Measurements from ENCODE around the gene TJP1. TPM values are rescaled to one million over a fixed set of nuclear protein-coding genes. Genes with fewer than 3 reads are reported as not detected.
"Not testable (repeated sequence)": the region's sequence is repeated elsewhere in the genome, so short reads cannot be mapped to it uniquely, and the experiment has no call there.

The TJP1 gene
- total RNA-seq, 1 donor from 2014 or later = 60.7 TPM

DNA sequence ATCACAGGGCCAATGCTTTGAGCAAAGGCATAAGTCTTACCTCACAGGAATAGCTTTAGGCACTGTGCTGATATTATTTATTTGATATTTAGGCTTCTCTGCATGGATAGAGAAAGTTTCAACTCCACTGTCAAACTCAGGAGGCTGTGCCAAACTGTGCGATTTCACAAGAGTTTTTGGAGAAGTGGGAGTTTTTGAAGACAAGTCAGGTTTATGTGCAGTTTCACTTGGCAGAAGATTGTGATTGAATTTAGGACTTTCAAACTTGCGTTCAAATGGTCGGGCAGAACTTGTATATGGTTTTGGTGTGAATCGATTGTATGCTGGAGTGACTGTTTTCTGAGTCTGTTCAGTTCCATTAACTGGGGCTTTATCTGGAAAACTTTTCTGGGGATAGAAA is 113.7 kb downstream of the TJP1 start:
- no peak for DNase-seq (ENCODE audit: low read depth, low spot score)

DNA sequence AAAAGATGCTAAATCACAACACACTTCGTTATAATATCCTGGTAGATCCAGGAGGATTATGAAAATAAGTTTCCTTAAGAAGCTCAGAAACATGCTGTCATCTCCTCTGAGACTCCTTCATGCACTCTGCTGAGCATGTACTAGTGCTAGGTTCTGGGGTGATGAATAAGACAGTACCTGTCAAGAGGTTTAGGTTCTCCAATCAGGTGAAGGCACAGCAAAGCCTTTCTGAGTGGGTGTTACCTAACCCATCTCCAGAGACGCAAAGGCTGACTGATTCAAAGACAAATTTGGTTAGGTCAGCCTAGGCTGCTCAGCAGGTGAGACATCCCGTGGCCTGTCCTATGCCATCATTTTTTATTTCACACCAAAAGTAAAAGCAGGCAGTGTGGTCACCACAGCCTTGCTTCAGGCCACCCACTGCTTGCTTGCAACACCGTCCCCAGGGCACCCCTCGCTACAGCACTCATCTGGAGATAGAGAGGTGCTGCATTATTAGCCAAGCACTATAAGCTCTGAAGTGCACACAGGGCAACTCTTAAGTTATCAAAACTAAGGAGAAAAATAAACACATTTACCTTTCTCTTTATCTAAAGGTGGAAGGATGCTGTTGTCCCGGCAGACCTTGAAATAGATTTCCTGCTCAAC is 117.2 kb downstream of the TJP1 start:
- no peak for DNase-seq (ENCODE audit: low read depth, low spot score)

DNA sequence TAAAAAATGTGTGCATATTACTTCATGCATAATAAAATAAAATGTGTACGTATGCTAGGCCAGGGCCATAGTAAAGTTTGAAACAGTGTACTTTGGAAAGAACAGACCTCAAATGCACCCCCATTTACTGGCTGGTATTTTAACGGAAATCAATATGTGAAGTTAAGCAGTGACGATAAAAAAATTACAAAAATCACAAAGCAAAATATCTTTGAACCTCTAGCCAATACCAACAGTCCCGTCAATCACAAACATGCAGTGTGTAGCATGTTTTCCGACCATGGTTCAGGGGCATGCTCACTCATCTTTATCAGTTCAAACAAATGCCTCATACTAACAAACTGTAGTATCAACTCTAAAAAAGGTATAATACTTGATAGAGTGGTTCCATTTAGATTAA is 121.1 kb downstream of the TJP1 start:
- no peak for DNase-seq (ENCODE audit: low read depth, low spot score)

DNA sequence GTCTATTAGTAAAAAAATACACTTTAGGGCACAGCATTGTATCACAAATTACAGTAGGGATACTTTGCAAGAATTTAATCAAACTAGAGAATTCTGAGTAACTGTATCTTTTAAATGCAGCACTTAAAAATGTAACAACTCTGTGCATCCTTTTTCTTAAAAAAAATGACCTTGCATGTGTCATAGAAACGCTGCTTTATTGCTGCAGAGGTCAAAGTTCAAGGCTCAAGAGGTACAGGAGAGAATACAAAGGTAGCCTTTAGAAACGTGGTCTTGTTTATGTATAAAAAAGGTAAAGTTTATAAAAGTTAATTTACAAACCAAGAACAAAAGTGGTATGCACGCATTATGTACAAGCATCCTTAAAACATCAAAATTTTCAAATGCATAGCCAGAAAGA is 122.0 kb downstream of the TJP1 start:
- DNase-seq (ENCODE audit: low read depth, low spot score) = no peak

DNA sequence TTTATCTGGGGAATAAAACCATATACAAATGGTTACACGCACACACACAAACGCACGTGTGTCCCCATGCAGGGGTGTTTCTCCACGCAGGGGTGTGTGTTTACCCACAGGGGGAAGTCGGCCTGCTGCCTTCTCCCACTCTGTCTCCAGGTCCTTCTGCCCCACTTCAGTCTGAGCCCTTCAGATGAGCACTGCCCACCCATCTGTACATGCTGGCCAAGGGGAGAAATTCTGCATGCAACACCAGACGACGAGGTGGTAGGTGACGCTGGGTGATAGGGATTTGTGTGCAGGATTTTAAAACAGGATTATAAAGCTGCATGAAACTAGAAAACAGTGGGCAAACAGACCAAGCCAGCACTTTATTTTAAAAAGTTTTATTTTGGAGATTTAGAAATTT is 122.5 kb downstream of the TJP1 start:
- no peak for DNase-seq (ENCODE audit: low read depth, low spot score)

DNA sequence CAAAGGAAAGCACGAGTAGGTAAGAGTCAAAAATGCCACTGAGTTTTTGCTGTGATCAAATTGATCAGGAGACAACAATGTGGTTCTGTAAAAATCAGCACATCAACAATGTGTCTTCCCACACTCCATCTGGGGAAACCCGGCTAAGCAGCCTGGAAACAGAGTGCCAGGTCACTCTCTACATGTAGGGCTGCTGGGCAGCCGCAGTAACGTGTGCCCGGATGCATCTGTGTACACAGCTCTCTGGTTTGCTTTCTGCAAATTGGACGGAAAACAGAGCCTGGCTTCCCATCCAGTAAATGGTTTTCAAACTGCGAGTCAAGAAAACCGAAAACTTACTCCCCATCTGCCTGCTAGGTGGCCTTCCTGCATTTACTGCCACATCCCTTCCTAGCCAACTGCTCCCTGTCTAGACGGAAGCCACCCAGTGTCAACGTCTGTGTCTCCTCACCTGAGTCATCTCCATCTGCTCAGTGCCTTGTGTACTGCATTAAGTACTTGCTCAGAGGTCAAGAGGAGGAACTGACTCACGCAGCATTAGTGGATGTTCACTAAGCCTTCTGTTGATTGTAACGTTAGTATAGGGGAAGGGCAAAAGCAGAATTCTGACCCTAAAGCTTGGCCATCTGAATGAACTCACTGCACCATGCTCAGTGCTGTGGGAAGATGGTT is 124.1 kb downstream of the TJP1 start:
- DNase-seq (ENCODE audit: low read depth, low spot score) = peak; percentile 77

DNA sequence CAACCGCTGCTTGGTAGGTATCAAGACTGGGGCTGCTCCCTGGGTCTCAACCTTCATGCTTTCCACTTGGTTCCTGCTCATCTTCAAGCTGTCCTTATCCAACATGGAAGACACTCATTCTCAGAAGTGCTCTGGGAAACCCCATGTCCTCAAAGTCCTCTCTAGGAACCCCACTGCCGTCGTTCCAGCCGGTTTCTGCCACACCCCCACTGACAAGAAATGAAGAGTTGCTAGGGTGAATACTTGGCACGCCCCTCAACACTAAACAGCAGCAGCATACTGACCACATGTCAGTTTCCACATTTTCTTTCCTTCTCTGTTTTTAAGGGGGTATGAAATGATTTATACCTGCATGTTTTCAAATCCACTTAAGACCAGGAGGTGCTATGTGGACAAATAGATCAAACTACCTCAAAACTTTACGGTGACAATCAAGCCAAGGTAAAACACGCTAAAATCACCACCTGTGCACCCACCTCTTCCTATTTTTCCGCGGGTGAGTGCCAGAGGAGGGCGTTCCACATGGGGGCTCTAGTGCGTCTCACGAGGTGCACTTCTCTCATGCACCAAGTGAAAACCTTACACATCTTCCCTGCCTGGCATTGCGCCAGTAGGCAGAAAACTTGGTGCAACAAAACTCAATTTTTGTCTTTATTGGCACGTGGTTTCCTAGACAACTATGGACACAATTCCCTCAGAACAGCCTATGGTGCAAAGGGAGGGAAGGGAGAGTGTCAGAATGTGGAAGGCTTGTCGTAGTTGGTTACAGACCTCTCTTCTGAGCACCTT is 125.1 kb downstream of the TJP1 start:
- DNase-seq (ENCODE audit: low read depth, low spot score) = no peak

DNA sequence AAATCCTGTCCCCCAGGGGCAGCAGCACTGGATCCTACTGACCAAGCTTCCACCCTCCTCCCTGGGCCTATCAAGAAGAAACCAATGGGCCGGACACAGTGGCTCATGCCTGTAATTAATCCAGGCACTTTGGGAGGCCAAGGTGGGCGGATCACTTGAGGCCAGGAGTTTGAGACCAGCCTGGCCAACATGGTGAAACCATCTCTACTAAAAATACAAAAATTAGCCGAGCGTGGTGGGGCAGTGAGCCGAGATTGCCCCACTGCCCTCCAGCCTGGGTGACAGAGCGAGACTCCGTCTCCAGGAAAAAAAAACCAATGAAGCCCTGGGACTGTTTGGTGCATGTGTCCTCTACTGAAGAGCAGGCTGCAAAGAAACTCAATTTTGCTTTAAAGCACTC is 125.8 kb downstream of the TJP1 start:
- not testable (repeated sequence) for DNase-seq (ENCODE audit: low read depth, low spot score)

DNA sequence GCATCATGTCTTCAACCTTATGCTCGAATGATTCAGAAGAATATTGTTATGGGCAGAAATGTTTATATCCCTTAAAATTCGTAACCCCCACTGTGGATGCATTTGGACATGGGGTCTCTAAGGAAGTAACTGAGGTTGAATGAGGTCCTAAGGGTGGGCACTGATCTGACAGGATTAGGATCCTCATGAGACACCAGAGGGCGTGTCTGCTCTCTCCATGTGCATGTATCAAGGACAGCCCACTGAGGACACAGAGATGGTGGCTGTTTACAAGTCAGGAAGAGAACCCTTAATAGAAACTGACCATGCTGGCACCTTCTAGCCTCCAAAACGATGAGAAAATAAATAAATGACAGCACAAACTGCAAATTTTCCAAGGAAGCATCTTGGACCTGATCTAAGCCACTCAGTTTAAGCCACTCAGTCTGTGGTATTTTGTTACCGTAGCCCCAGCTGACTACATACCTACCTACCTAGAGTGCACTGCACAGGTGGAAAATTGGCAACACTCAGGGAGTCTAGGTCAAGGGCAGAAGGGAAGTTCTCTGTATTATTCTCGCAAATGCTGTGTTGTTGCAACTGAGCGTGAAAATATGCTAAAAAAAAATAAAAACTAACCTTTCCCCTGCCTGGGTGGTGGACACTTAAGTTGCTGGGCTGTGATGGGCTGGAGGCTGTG is 126.6 kb downstream of the TJP1 start:
- no peak for DNase-seq (ENCODE audit: low read depth, low spot score)

DNA sequence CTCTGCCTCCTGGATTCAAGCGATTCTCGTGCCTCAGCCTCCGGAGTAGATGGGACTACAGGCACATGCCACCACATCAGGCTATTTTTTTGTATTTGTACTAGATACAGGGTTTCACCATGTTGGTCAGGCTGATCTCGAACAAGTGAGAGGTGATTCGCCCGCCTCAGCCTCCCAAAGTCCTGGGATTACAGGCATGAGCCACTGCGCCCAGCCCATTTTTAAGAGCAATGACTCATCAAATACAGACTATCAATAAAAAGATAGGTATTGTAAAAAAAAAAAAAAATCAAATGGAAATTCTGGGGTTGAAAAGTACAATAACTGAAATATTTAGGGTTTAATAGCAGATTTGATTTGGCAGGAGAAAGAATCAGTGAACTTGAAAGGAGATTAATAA is 129.0 kb downstream of the TJP1 start:
- DNase-seq (ENCODE audit: low read depth, low spot score) = no peak

DNA sequence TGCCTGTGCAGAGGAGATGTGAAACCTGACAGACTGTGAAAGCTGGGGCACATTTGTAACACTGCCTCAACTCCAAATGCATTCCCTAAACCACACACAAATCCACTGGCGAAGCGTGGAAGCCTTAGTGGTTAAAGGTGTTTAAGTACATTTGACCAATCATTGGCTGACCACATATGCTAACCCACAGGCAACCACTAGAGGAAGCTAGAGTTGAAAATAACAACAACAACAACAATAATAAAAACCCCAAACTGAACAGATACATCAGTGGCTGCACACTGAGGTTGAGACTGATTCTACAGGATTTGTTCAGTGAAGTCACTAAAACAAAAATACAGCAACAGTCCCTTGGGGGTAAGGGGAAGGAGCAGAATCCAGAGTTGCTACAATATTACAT is 129.7 kb downstream of the TJP1 start:
- no peak for DNase-seq (ENCODE audit: low read depth, low spot score)

DNA sequence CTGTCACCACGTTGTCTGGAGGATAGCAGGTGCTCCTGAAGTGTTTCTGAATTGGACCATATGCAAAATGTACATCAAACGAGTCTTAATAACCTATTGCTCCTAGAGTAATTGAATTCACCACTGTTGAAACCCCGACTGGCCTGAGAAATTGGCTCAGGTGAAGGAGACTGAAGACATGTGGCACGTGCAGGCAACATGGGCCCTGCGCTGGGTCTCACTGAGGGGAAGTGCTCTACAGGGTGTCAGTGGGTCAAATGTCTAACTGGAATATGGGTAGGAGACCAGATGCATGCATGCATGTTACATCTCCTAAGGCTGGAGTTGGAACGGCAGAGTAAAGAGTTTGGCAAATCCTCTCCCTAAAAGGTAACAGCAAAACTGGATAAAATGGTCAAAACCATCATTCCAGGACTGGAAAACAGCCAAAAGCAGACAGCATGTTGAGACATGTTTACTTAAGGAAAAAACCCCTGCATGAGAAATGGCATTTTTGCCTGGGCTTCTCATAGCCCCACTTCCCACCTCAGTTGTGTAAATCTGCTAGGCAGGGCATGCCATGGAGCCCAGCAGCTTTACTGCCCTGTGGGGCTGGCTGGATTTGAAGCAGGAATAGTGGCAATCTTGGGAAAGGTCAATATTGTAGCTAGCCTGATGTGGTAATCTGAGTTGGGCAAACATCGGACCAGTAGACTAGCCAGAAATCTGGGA is 131.3 kb downstream of the TJP1 start:
- no peak for DNase-seq (ENCODE audit: low read depth, low spot score)

DNA sequence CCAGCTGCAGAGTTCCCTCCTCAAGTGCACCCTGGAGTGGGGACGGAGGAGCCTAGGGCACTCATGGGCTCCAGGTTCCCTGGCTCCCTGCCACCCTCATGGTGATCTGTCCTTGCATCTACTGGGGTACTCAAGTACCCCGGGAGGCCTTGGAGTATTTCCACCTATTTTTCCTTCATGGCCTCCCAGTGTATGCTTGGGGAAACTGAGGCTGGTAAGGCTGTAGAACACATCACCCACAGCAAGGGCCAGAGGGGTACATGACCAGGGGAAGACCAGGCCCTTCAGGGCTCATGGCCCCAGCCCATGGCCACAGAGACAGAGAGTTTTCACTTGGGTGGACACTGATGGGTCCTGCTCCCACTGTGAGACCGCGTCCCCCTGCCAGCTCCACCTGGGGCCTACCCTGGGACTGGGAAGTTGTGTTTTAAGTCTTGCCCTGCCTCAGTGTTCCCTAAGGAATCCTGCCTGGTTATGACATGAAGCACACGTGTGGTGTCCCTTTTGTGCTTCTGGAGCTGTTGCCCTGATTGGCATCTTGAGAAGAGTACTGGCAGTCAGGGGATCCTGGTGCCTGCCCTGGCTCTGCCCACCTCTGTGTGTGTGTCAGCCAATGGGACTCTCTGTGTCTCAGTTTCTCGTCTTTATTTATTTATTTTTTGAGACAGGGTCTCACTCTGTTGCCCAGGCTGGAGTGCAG is 132.8 kb downstream of the TJP1 start:
- DNase-seq (ENCODE audit: low read depth, low spot score) = no peak

DNA sequence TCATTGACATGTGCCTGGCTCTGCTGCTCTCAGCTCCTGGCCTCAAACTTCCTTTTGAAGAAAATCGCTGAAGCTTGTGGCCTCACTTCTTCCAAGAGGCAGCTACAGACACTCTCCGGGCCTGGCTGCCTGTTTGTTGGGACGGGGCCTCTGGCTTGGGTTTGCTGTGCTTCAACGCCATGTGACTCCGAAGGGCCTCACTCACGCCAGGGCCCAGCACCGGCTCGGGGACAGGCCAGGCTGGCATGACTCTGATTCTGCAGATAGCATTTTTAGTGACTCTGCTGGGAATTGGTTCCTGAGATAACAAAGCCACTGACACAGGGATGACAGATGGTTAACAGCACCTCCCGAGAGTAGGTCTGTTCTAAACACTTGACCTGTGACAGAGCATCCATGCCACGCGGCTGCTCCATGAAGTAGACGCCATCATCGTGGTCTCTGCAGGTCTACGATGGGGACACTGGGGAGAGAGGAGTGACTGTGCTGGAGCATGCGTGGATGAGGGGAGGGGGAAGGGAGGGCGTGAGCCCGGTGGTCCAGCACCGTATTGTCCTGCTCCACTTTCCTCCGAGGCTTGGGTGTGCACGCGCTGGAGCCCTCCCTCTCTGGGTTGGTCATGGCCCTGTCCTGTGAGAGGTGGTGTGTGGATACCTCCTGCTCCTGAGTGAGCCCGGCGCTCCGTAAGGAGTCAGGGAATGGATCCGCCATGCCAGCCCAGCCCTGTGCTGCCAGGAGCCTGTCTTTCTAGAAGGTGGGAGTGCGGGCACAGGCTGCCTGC is 133.6 kb downstream of the TJP1 start:
- DNase-seq (ENCODE audit: low read depth, low spot score) = no peak

DNA sequence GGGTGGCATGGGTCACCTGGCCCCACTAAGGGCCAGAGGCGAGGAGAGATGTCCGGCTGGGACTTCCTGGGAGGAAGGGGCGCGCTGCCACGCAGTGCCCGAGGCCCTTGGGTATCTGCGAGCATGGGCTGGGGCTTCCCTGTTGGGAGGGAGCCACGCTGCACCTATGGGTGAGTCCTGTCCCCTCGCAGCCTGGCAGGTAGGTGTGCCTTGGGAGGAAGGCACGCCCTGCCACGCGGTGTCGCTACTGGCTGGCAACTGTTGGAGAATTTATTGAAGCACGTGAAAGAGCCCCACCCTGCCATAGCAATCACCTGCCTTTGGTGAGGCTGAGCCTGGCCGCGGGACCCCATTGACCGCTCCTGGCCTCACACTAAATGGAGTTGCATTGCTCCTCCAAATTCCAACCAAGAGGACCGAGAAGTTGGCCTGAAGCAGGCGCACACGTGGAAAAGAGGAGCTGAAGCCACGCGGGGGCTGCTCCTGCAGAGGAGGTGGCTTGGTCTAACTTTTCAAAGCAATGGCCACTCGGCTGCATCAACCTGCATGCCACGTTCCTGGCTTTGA is 134.2 kb downstream of the TJP1 start:
- no peak for DNase-seq (ENCODE audit: low read depth, low spot score)

DNA sequence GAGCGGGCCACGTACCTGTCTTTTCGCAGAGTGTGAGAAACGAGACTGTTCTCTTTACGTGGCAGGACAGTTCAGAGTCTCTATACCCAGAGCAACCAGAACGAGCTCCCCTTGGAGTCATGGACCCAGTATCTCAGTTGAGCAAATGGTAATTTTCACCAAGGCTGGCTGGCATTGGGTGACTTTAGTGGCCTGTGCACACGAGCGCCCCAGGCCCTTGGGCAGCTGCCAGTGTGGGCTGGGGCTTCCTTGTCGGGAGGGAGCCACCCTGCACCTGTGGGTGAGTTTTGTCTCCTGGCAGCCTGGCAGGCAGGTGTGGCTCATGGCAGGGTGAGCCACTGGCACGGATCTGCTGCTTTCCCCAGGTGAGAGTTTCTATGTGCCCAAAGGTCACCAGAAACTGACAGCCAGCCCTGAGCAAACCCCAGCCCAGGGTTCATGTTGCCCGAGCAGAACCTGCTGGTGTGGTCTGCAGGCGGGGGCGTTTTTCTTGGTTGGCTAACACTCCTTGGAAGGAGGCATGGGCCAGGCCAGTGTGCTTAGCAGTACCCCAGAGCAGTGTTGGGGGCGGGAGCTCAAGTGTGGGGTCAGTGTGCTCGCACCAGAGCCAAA is 135.0 kb downstream of the TJP1 start:
- DNase-seq (ENCODE audit: low read depth, low spot score) = no peak

DNA sequence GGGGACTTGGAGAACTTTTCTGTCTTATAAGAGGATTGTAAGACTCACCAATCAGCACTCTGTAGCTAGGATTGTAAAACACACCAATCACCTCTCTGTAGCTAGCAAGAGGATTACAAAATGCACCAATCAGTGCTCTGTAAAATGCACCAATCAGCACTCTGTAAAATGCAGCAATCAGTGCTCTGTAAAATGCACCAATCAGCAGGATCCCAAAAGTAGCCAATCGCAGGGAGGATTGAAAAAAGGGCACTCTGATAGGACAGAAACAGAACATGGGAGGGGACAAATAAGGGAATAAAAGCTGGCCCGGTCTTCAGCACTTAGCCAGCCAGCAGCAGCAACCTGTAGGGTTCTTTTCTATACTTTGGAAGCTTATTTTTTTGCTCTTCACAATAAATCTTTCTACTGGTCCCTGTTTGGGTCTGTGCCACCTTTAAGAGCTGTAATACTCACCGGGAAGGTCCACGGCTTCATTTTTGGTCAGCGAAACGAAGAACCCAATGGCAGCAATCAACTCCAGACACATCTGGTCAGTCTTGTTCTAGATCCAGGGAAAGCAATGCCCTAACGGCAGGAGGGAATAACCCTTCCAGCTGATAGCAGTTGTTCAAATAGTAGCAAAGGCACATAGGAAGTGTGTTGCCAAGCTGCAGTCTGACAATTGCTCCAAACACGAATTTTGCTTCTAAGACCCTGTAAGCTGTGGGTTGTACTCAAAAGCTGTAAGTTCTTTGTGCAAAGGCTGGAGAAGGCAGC is 135.6 kb downstream of the TJP1 start:
- no peak for DNase-seq (ENCODE audit: low read depth, low spot score)

DNA sequence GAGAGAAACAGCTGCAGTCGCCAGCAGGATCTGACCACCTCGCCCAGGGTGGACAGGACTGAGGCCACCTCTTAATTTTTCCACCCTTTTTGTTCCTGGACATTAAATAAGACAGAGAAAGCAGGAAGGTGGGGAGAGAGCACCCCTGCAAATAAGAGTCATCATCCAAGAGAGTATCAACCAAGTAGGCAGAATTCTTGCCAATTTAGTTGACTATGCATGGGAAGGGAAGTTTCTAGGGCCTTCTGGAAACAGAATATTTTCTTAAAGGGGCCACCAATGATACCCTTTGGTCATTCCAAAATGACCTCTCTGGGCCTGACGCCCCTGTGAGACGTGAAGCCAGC is 136.2 kb downstream of the TJP1 start:
- no peak for DNase-seq (ENCODE audit: low read depth, low spot score)
